Stimulated activated naive CD8-positive, alpha-beta T cell treated with anti-CD3 and anti-CD28 coated beads, Interleukin-15, Interleukin-2, amounts not matched to agents 100 U/mL and 50 U/mL, for 24 hours (primary cell): ENCODE data around the gene SPTLC1.

Source experiments
- ATAC-seq: fragments of 150-1000 bp; cut with Tn5 transposase; one replicate; pipeline ENCODE4 v1.10.0; 2021
- DNase-seq: peaks from one replicate; pipeline ENCODE4 v3.0.0; 2021

Gene SPTLC1

DNA sequence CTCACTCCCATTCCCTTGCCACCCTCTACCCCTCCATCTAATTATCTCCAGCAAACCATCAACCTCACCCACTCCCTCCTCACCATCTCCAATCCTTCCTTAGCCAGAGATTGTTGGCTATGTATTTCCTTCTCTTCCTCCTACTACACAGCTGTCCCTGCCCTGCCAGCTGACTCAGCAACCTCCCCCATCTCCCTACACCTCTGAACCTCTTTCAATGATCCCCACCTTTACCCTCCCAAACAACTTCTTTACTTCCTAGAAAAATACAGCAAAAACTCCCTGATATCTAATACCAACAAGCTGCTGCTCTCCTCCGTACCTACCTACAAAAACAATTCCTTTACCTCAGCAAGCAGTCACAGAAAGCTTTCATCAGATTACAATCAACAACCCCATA is 37.3 kb downstream of the SPTLC1 start:
- DNase-seq (no peak), ATAC-seq (no peak)

DNA sequence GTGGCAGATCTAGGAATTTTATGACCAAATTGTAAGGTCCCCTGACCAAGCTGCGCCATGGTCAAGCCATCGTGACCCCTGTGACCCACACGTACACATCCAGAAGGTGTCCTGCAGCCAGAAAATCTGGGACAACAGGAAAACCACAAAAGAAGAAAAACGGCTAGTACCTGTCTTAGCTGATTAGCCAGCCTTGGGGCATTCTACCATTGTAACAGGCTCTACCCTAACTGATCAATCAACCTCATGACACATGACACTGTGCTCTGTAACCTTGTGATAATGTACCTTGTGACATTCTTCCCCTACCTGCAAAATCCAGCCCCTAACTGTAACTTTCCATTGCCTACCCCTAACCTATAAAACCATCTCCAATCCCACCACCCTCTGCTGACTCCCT is 43.6 kb downstream of the SPTLC1 start:
- no peak for DNase-seq

GRCh38 chr9:92066168-92066567 is 49.0 kb downstream of the SPTLC1 start:
- ATAC-seq (no peak), DNase-seq (no peak)

More for the DNA sequence above, 43.6 kb downstream of the SPTLC1 start:
- no peak for ATAC-seq

- no peak for ATAC-seq
- DNase-seq = no peak
These were observed 50.5 kb downstream of the SPTLC1 start for GRCh38 chr9:92064711-92065110.

DNA sequence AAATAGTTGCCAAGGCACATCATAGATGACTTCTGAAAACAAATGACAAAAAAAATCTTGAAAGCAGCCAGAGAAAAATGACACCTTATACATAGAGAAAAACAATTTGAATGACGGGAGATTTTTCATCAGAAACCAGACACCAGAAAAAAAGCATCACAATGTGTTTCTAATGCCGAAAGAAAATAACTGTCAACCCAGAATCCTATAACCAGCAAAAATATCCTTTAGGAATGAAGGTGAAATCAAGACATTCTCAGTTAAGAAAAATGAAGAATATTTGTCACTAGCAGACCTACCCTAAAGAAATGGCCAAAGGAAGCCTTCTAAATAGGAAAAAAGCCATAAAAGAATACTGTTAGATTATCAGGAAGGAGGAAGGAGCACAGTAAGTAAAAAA is 54.0 kb downstream of the SPTLC1 start:
- DNase-seq = no peak
- ATAC-seq = no peak

DNA sequence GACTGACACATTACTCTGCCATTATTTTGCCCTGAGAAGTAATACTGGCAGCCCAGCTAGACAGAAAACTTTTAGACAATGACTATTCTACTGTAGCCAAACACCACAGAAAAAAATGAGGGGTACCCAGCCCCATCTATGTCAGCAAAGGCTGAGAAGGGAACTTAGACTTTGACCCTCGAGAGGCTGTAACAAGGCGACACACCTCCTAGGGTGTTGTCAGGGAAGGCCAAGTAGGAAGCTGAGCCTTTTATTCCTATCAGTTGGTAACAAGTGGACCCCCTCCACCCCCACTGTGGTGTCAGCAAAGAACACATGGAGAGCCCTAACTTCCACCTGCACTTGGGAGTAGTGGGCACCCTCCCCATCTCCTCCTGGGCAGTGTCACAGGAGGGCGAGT is 55.6 kb downstream of the SPTLC1 start:
- ATAC-seq = no peak
- DNase-seq = no peak

DNA sequence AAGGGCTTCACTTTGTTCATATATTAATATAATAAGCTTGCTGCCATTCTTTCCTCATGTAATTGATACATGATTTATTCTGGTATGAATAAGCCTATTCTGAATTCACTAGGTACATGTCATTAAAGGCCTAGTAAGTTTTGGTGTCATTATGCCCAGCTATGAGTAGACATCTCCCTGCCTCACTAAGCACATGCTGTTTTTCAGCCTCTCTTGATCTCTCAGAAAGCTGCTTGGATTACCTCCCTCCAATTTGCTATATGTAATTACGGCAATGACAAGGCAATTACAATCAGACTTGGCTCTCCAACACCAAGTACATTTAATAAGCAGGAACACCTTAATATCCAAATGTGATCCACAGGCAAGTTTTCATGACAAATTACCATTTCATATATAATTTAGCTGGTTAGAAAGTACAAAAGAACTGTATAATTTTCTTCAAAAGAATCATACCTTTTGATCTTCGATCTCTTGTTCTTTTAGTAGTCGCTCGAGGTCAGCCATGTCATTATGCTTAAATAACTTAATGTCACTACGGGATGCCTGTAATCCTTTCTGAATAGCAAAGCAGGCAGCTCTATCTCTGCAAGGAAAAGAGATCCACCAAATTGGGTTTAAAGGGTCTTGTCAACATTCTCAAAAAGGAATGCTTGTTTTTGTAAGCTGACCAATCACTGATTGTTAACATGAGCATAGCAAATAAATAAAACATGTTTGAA is 56.3 kb downstream of the SPTLC1 start:
- no peak for DNase-seq
- no peak for ATAC-seq

DNA sequence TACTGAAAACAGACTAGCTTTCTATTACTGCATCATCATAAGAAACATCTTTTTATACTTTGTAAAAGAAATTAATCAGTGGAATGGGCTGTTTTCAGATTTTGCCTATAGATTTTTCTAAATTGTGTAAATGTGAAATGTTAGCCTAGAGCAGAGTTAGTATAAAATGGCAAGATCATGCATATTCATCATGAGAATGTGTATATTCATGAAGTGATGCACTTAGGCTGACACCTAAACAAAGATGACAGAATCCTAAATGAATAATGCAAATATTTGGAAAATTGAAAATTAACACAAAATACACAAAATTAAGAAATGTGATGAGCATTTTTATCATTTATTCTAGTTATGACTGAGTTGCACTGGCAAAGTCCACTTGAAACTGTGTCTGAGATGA is 57.2 kb downstream of the SPTLC1 start:
- ATAC-seq (no peak), DNase-seq (no peak)

DNA sequence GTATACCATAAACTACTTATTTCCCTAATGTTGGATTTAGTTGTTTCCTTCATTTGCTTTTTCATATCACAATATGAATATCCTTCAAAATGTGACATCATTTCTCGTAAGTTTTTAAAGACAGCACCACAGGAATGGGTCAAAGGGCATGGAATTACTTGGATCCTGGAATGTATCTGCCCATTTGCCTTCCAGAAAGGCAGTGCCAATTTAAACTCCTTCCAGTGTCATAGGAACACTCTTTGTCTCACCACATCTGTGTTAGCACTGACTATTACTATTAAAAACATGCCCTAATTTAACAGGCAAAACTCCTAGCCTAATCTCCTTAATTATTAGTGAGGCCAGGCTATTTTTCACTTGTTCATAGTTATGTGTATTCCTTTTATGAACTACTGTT is 58.0 kb downstream of the SPTLC1 start:
- no peak for DNase-seq
- no peak for ATAC-seq

DNA sequence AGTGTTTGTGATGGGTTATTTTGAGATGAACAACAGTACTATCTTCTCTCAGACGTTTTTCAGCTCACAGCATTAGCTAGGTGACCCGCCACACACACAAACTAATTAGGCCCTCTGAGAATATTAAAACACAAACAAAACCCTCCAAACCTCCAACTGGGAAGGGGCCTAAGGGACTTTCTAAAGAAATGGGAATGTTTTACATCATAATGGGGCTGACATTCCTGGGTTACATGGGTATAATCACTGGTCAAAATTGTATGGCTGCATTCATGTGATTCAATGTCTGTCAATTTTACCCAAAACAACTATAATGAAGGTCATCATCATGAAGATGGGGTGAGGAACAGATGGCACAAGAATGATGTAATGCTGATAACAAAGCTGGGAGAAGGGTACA is 59.6 kb downstream of the SPTLC1 start:
- ATAC-seq (no peak), DNase-seq (no peak)

- ATAC-seq = no peak
- no peak for DNase-seq
These were observed 66.1 kb downstream of the SPTLC1 start for GRCh38 chr9:92048924-92049625.

- ATAC-seq = no peak
These were observed 67.7 kb downstream of the SPTLC1 start for GRCh38 chr9:92047500-92047899.

GRCh38 chr9:92046676-92047075 is 68.5 kb downstream of the SPTLC1 start:
- DNase-seq (no peak), ATAC-seq (no peak)

More at GRCh38 chr9:92047500-92047899, 67.7 kb downstream of the SPTLC1 start:
- no peak for DNase-seq

GRCh38 chr9:92044936-92045335 is 70.3 kb downstream of the SPTLC1 start:
- no peak for DNase-seq
- no peak for ATAC-seq

DNA sequence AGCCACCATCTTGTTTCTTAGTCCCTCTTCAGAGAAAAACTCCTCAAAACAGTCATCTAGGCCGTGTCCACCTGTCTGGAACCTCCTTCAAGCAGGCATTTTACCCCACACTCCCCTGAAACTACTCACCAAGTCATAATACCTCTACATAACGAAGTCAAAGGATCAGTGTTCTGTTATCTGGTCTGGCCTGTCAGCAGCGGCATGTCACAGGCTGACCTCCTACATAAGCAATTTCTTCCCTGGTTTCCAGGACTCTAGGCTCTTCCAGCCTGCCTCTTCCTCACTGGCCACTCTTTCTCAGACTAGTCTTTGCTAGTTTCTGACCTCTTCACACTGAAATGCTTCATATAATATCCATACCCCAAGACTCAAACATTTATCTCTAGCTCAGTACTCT is 72.2 kb downstream of the SPTLC1 start:
- no peak for ATAC-seq
- DNase-seq = no peak

DNA sequence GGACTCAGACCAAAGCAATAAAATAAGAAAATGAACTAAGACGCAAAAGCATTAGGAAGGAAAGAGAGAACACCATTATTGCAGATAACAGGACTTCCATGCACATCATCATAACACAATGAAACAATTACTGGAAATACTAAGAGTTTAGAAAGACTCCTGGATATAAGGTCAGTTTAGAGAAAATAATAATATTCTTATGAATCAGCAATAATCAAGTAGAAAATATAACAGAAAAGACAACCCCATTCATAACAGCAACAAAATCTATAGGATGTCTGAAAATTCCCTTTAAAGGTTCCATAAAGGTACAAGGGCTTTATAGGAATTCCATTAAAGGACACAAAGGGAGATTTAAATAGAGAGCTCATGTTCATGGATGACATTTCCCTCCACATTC is 73.0 kb downstream of the SPTLC1 start:
- DNase-seq = no peak
- no peak for ATAC-seq

DNA sequence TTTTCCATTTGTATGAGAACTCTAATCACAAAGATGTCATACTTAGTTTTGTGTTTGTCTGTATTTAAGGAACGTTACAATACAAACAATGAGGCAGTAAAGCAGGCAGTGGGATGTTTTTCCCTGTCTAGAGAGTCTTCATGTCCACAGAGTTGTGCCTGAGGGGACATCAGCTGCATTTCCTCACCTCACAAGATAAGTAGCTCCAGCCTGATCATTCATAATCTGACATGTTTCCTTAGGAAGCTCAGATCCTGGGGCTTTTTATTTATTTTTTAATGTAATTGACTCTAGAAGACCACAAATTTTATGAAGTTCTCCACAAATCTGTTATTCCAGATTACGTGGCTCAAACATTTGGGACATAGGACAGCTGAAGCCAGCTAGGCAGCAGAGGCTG is 78.5 kb downstream of the SPTLC1 start:
- ATAC-seq (no peak), DNase-seq (no peak)

- DNase-seq (no peak), ATAC-seq (no peak)
These were observed 78.8 kb downstream of the SPTLC1 start for GRCh38 chr9:92036411-92036746.

- DNase-seq = no peak
These were observed 79.4 kb downstream of the SPTLC1 start for GRCh38 chr9:92035687-92036410.

GRCh38 chr9:92035146-92035545 is 80.1 kb downstream of the SPTLC1 start:
- ATAC-seq (no peak), DNase-seq (no peak)

More at GRCh38 chr9:92035687-92036410, 79.4 kb downstream of the SPTLC1 start:
- no peak for ATAC-seq

GRCh38 chr9:92033991-92034390 is 81.2 kb downstream of the SPTLC1 start:
- DNase-seq (no peak), ATAC-seq (no peak)

GRCh38 chr9:92033307-92033706 is 81.9 kb downstream of the SPTLC1 start:
- ATAC-seq (no peak), DNase-seq (no peak)

- ATAC-seq = no peak
- DNase-seq = no peak
These were observed 82.3 kb downstream of the SPTLC1 start for GRCh38 chr9:92032891-92033290.
